ENCODE data around the gene PCBP2. TPM values are rescaled to one million over a fixed set of nuclear protein-coding genes. Genes with fewer than 3 reads are reported as not detected.

The PCBP2 gene
- total and polyA plus RNA-seq, 2 donors (not counting 1 experiment from before 2014, with no cell fraction given), result 271 to 315 TPM

DNA sequence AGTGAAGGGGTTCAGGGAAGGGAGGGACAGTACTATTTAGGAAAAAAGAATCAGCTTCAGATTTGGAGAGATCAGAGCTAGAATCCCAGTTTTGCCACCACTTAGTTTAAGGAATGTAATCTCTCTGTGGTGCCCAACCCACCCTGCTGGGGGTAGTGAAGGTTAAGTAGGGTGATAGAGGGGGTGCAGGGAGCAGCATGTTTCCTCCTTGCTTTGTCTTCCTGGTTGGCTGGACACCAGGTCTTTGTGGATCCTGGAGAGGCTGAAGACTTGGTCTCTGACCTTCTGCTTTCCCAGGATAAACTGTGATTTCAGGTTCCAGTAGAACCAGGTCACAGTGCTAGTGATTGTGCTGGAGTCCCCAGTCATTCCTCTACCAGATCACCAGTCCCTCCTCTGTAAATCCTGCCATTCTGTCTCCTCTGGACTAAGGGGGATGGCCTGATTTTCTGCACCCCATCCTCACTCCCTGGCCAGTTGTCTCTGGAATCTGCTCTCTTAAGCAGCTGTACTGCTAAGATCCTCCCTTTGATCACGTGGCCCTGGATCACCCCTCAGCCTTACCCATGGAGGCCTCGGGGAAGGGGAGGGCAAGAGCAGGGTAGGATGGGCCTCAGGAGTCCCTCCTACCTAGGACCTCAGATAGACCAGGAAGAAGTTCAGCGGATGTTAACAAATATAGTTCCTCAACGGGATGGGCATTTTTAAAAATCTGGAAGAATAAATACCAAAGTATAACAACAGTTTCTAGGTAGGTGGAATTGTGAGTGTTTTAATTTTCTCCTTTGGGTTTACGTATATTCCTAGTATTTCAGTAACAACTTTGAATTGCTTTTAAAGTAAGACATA is 44.2 kb downstream of the PCBP2 start:
- Histone ChIP-seq H3K9me3 (ENCODE audit: control insufficient read depth, insufficient read depth, low read depth, low read length) (no peaks in the 10 kb centered on the region), H3K4me3 (replicated peaks in 1 of 4; ENCODE audit: control extremely low read depth in 1 of 4, insufficient read depth in 1 of 4, low read depth in 3 of 4, low read length in 4 of 4) (peak overlapping the region in 2 of 4 experiments; percentile 38 to 57), H3K27ac (ENCODE audit: insufficient read depth, low read length) (peak overlapping the region; percentile 29), H4K20me1 (ENCODE audit: control insufficient read depth, extremely low read depth, insufficient read depth, low read length) (no peaks in the 10 kb centered on the region), H3K4me1 (ENCODE audit: control insufficient read depth, extremely low read depth, insufficient read depth, low read length) (peaks cover 27% of the 10 kb centered on the region), H2AFZ (ENCODE audit: low read length) (no peak overlapping the region), H3K9ac (ENCODE audit: insufficient read depth, low read length) (no peak overlapping the region), H3K4me2 (ENCODE audit: extremely low read depth, insufficient read depth, low read length) (peak overlapping the region; percentile 51), H3K79me2 (ENCODE audit: control insufficient read depth, insufficient read depth, low read length) (peaks cover 34% of the 10 kb centered on the region), H3K27me3 (ENCODE audit: control insufficient read depth, insufficient read depth, low read length) (no peaks in the 10 kb centered on the region), H3K36me3 (ENCODE audit: control insufficient read depth, insufficient read depth, low read length) (peaks cover 4% of the 10 kb centered on the region)
- TF ChIP-seq EZH2 (IDR thresholded peaks at IDR 0.05; ENCODE audit: low read length, missing control alignments), result no peak
- TF ChIP-seq, protein P1, sequence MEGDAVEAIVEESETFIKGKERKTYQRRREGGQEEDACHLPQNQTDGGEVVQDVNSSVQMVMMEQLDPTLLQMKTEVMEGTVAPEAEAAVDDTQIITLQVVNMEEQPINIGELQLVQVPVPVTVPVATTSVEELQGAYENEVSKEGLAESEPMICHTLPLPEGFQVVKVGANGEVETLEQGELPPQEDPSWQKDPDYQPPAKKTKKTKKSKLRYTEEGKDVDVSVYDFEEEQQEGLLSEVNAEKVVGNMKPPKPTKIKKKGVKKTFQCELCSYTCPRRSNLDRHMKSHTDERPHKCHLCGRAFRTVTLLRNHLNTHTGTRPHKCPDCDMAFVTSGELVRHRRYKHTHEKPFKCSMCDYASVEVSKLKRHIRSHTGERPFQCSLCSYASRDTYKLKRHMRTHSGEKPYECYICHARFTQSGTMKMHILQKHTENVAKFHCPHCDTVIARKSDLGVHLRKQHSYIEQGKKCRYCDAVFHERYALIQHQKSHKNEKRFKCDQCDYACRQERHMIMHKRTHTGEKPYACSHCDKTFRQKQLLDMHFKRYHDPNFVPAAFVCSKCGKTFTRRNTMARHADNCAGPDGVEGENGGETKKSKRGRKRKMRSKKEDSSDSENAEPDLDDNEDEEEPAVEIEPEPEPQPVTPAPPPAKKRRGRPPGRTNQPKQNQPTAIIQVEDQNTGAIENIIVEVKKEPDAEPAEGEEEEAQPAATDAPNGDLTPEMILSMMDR (conservative IDR thresholded peaks at IDR 0.05 in 1 of 2, IDR thresholded peaks at IDR 0.05 in 1 of 2; ENCODE audit: low read depth in 1 of 2, low read length in 2 of 2), result no peak
- peak; percentile 46 to 88 for DNase-seq (ENCODE audit: low read depth in 2 of 2)

DNA sequence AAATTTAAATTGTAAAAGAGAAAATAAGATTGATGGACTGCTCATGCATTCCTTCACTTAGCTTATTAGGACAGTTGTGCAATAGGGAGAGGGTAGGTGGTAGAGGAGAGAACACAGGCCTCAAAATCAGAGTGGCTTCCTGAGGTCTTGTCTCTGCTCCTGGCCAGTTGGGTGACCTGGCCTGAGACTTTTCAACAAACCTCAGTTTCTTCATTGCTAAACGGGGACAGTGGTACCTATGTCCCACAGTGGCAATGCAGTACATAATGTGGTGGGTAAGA is 44.8 kb downstream of the PCBP2 start:
- no peaks in the 10 kb centered on the region for H3K27me3 ChIP-seq (ENCODE audit: control insufficient read depth, insufficient read depth, low read length)
- no peaks in the 10 kb centered on the region for H3K9me3 ChIP-seq (ENCODE audit: control insufficient read depth, insufficient read depth, low read depth, low read length)
- peak overlapping the region in 2 of 4 experiments; percentile 38 to 57 for H3K4me3 ChIP-seq (replicated peaks in 1 of 4; ENCODE audit: control extremely low read depth in 1 of 4, insufficient read depth in 1 of 4, low read depth in 3 of 4, low read length in 4 of 4)
- H3K9ac ChIP-seq (ENCODE audit: insufficient read depth, low read length), result no peak overlapping the region
- no peaks in the 10 kb centered on the region for H4K20me1 ChIP-seq (ENCODE audit: control insufficient read depth, extremely low read depth, insufficient read depth, low read length)
- no peak overlapping the region for H2AFZ ChIP-seq (ENCODE audit: low read length)
- no peak for DNase-seq (ENCODE audit: low read depth in 2 of 2)
- H3K79me2 ChIP-seq (ENCODE audit: control insufficient read depth, insufficient read depth, low read length), result peaks cover 36% of the 10 kb centered on the region
- peaks cover 4% of the 10 kb centered on the region for H3K36me3 ChIP-seq (ENCODE audit: control insufficient read depth, insufficient read depth, low read length)
- H3K4me1 ChIP-seq (ENCODE audit: control insufficient read depth, extremely low read depth, insufficient read depth, low read length), result peaks cover 30% of the 10 kb centered on the region
- no peak overlapping the region for H3K27ac ChIP-seq (ENCODE audit: insufficient read depth, low read length)
- peak overlapping the region; percentile 51 for H3K4me2 ChIP-seq (ENCODE audit: extremely low read depth, insufficient read depth, low read length)
- TF ChIP-seq EZH2 (IDR thresholded peaks at IDR 0.05; ENCODE audit: low read length, missing control alignments), result no peak
- TF ChIP-seq, protein P1 (conservative IDR thresholded peaks at IDR 0.05 in 1 of 2, IDR thresholded peaks at IDR 0.05 in 1 of 2; ENCODE audit: low read depth in 1 of 2, low read length in 2 of 2), result no peak

DNA sequence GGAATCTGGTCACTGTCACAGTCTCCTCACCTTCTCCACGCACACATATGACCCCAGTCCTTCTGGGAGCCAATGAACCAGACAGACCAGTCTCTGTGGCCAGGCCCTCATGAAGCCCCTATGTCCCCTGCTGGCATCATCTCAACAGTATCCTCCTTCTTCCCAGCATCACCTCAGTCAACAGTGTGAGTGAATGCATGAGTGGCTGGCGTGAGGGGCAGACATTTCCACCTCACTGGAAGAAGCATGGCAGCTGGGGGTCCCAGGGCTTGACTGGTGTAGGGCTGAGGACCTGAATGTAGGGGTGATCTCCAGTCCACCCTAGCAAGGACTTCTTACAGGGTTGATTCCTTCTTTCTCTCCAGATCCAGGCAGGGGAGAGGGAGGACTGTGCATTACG is 45.6 kb downstream of the PCBP2 start:
- H3K9ac ChIP-seq (ENCODE audit: insufficient read depth, low read length), result no peak overlapping the region
- TF ChIP-seq, protein P1 (conservative IDR thresholded peaks at IDR 0.05 in 1 of 2, IDR thresholded peaks at IDR 0.05 in 1 of 2; ENCODE audit: low read depth in 1 of 2, low read length in 2 of 2), result no peak
- no peak for TF ChIP-seq EZH2 (IDR thresholded peaks at IDR 0.05; ENCODE audit: low read length, missing control alignments)
- peak overlapping the region; percentile 23 for H3K4me2 ChIP-seq (ENCODE audit: extremely low read depth, insufficient read depth, low read length)
- H3K27ac ChIP-seq (ENCODE audit: insufficient read depth, low read length), result no peak overlapping the region
- H3K27me3 ChIP-seq (ENCODE audit: control insufficient read depth, insufficient read depth, low read length), result no peaks in the 10 kb centered on the region
- H3K79me2 ChIP-seq (ENCODE audit: control insufficient read depth, insufficient read depth, low read length), result peaks cover 33% of the 10 kb centered on the region
- H3K36me3 ChIP-seq (ENCODE audit: control insufficient read depth, insufficient read depth, low read length), result peaks cover 4% of the 10 kb centered on the region
- H3K4me1 ChIP-seq (ENCODE audit: control insufficient read depth, extremely low read depth, insufficient read depth, low read length), result peaks cover 29% of the 10 kb centered on the region
- no peak overlapping the region for H2AFZ ChIP-seq (ENCODE audit: low read length)
- H3K4me3 ChIP-seq (replicated peaks in 1 of 4; ENCODE audit: control extremely low read depth in 1 of 4, insufficient read depth in 1 of 4, low read depth in 3 of 4, low read length in 4 of 4), result peak overlapping the region in 2 of 4 experiments; percentile 38 to 57
- H4K20me1 ChIP-seq (ENCODE audit: control insufficient read depth, extremely low read depth, insufficient read depth, low read length), result no peaks in the 10 kb centered on the region
- no peak for DNase-seq (ENCODE audit: low read depth in 2 of 2)
- no peaks in the 10 kb centered on the region for H3K9me3 ChIP-seq (ENCODE audit: control insufficient read depth, insufficient read depth, low read depth, low read length)
